IPS DF 6.9 (cell line): Measurements from ENCODE around the gene COG5.

Experiments
- DNase-seq: peaks from one replicate; pipeline ENCODE4 v3.0.0-alpha.2; 2013; ENCODE audit warnings: low read depth, low spot score
- H3K27ac ChIP-seq: one replicate; pipeline ENCODE4 v1.5.1; 2013; ENCODE audit warnings: low read length, control low read depth
- H3K27me3 ChIP-seq: 2 replicates; pipeline ENCODE4 v1.6.1; 2013; ENCODE audit warnings: mild to moderate bottlenecking, low read length; ENCODE audit not compliant: control insufficient read depth, insufficient read depth
- H3K36me3 ChIP-seq: 2 replicates; pipeline ENCODE4 v1.6.1; 2013; ENCODE audit warnings: low read length; ENCODE audit not compliant: control insufficient read depth, insufficient read depth
- H3K4me1 ChIP-seq: 2 replicates; pipeline ENCODE4 v1.6.1; 2013; ENCODE audit warnings: low read length; ENCODE audit not compliant: control insufficient read depth, insufficient read depth
- H3K4me3 ChIP-seq: 2 replicates; pipeline ENCODE4 v1.5.1; 2013; ENCODE audit warnings: mild to moderate bottlenecking, low read length
- H3K9me3 ChIP-seq: 2 replicates; pipeline ENCODE4 v1.6.1; 2013; ENCODE audit warnings: low read length, inconsistent platforms; ENCODE audit not compliant: control insufficient read depth, insufficient read depth
- WGBS: extraction: QIAGEN DNeasy Blood & Tissue Kit; methylation state at CpG from one replicate; pipeline ENCODE4 v1.1.7; 2013; ENCODE audit warnings: mixed read lengths, missing lambda C conversion rate; ENCODE audit not compliant: insufficient read length, insufficient coverage; 5-methylcytosine and 5-hydroxymethylcytosine counted together

Gene COG5

DNA sequence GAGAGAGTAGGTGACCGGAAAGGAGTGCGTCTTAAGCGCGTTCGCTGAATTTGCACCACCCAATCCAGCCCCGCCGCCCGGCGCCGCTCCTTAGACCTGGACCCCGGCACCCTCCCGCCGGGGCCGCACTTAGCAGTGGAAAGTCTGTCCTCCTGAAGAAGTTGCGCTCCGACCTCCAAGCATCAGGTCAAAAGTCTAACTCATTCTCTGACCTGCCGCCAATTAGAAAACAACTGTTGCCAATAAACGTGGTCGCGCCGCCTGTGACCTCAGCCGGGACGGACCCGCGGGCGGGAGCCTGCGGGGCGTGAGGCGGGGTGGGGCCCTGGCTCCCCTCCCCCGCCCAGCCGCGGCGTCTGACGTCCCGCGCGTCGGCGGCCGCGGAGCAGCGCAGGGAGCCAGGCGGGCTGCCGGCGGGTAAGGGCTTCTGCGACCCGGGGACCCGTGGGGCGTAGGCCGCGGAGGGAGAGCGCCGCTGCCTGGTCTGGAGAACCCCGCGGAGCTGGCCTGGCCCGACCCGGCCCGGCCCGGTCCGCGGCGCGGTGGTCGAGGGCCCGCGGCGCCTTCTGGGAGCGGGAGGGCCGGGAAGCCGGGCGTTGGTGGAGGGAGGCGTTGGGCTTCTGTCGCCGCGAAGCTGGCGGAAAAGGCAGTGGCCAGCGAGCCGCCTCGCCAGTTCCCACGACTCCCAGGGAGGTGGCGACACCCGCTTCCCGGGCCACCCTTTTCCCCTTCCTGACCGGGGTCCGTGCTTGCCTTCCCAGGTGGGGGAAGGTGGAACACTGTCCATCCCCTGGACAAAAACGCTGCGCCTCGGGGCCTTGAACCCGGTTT is 16.4 kb upstream of the COG5 start, which contains the start of gene BCAP29:
TSS of gene BCAP29 (plus strand) at position 362 of the 831 bp plus-strand sequence. CDS start 527 bp downstream, outside the sequence.
- no CpG with 5 or more reads among the region's 89 CpGs for WGBS
- DNase-seq = peak; percentile 18
- H3K36me3 ChIP-seq = no peaks in the 10 kb centered on the region

DNA sequence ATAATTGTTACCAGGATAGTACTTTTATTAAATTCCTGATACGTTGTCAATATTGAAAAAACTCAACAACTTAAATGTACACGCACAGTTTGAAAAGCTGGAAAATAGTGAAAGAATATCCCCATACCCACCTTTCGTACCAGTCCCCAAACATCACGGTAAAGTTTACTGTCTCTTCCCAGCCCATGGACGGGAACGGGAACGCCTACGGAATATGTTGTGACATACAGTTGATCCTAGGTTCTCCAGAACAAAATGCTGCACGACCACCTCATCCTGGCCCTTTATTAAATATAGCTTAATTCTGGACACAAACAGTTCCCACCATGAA is 15.8 kb upstream of the COG5 start:
- Histone ChIP-seq H3K4me3 (peak overlapping the region; percentile 95; the same call in 1 of the 2 replicates), H3K9me3 (no peaks in the 10 kb centered on the region), H3K27me3 (no peaks in the 10 kb centered on the region), H3K36me3 (no peaks in the 10 kb centered on the region), H3K4me1 (no peaks in the 10 kb centered on the region), H3K27ac (no peak overlapping the region)
- no peak for DNase-seq
- WGBS = no CpG with 5 or more reads among the region's 9 CpGs

More for the DNA sequence above, 16.4 kb upstream of the COG5 start, which contains the start of gene BCAP29:
- H3K27me3 ChIP-seq = no peaks in the 10 kb centered on the region
- no peaks in the 10 kb centered on the region for H3K4me1 ChIP-seq
- H3K9me3 ChIP-seq = no peaks in the 10 kb centered on the region
- no peak within 1 kb of the TSS for H3K27ac ChIP-seq
- peak within 1 kb of the TSS; percentile 95 for H3K4me3 ChIP-seq

- Histone ChIP-seq H3K9me3 (no peaks in the 10 kb centered on the region), H3K36me3 (no peaks in the 10 kb centered on the region; the same call in 1 of the 2 replicates), H3K4me3 (no peak overlapping the region), H3K27ac (no peak overlapping the region), H3K27me3 (no peaks in the 10 kb centered on the region), H3K4me1 (no peaks in the 10 kb centered on the region)
- WGBS = 100% methylated on average over 1 of the region's 4 CpGs
- no peak for DNase-seq
These were observed 9.8 kb upstream of the COG5 start for GRCh38 chr7:107573537-107573936.

DNA sequence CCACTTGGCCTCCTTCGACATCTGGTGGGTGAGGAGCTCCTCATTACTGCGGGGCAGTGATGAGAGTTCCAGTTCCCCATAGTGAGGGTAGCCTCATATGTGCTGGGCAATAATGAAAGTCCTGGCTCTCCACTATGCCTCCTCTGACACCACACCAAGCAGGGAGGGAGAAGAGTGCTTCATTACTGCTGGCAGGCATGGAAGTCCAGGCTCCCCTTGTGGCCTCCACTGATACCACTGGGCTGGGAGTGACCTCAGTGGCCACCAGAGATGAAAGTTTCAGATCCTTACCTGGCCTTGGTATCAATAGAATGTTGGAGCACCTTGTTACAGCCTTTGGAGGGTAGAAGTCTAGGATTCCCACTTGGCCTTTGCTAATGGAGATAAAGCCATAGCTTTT is 6.6 kb upstream of the COG5 start:
- Histone ChIP-seq H3K4me3 (no peak overlapping the region), H3K9me3 (no peaks in the 10 kb centered on the region), H3K27me3 (no peaks in the 10 kb centered on the region), H3K4me1 (no peaks in the 10 kb centered on the region), H3K36me3 (no peaks in the 10 kb centered on the region; the same call in 1 of the 2 replicates), H3K27ac (no peak overlapping the region)
- DNase-seq = no peak
- no CpG with 5 or more reads among the region's 2 CpGs for WGBS

- no peaks in the 10 kb centered on the region for H3K4me1 ChIP-seq
- no peak overlapping the region for H3K27ac ChIP-seq
- no CpG with 5 or more reads among the region's 9 CpGs for WGBS
- H3K27me3 ChIP-seq = no peaks in the 10 kb centered on the region
- DNase-seq = no peak
- H3K36me3 ChIP-seq = no peaks in the 10 kb centered on the region; the same call in 1 of the 2 replicates
- H3K9me3 ChIP-seq = no peaks in the 10 kb centered on the region
- peak overlapping the region; percentile 92; the same call in 1 of the 2 replicates for H3K4me3 ChIP-seq
These were observed 1.0 kb upstream of the COG5 start for GRCh38 chr7:107564553-107565298.

GRCh38 chr7:107563081-107563774 is 492 bp downstream of the COG5 start:
- Histone ChIP-seq H3K9me3 (no peaks in the 10 kb centered on the region), H3K4me1 (no peaks in the 10 kb centered on the region), H3K36me3 (no peaks in the 10 kb centered on the region), H3K27me3 (no peaks in the 10 kb centered on the region), H3K27ac (no peak overlapping the region), H3K4me3 (peak overlapping the region; percentile 92)
- no CpG with 5 or more reads among the region's 21 CpGs for WGBS
- no peak for DNase-seq

DNA sequence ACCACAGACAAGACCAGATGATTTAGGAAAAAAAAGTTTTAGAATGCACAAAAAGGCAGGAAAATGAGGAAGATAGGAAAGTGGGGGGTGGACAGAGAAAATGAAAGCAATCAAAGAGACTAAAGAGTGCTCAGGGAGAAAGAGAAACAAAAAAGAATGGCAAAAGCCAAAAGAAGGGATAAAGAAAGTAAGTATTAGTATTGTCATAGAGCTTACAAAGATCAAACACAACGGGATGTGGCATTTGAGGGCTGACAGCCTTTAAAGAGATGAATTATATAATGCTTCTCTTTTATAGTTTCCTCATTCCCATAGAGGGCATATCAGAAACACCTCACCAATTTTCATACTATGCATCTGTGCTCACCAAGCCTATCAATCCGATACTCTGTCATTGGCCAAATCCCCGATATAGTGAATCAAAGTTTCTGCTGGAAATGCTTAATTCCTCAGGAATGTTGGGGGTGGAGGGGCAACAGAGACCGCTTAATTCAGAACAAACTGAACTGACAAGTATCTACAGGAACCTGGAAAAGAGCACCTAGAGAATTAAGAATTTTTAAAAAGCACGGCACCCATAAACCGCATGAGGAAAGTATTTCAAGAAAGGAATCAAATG is 2.7 kb downstream of the COG5 start:
- H3K4me1 ChIP-seq = no peaks in the 10 kb centered on the region

GRCh38 chr7:107559864-107560263 is 3.9 kb downstream of the COG5 start:
- Histone ChIP-seq H3K36me3 (no peaks in the 10 kb centered on the region), H3K4me3 (no peak overlapping the region), H3K27ac (no peak overlapping the region), H3K27me3 (no peaks in the 10 kb centered on the region), H3K4me1 (no peaks in the 10 kb centered on the region), H3K9me3 (no peaks in the 10 kb centered on the region)
- no peak for DNase-seq
- no CpG with 5 or more reads among the region's 2 CpGs for WGBS

More for the DNA sequence above, 2.7 kb downstream of the COG5 start:
- no peak overlapping the region for H3K4me3 ChIP-seq
- DNase-seq = no peak
- no peaks in the 10 kb centered on the region for H3K9me3 ChIP-seq
- WGBS = no CpG with 5 or more reads among the region's 6 CpGs
- no peak overlapping the region for H3K27ac ChIP-seq
- no peaks in the 10 kb centered on the region for H3K36me3 ChIP-seq
- no peaks in the 10 kb centered on the region for H3K27me3 ChIP-seq

GRCh38 chr7:107555893-107556292 is 7.8 kb downstream of the COG5 start:
- H3K4me3 ChIP-seq = no peak overlapping the region
- no CpG with 5 or more reads among the region's 3 CpGs for WGBS
- no peaks in the 10 kb centered on the region for H3K27me3 ChIP-seq
- H3K27ac ChIP-seq = no peak overlapping the region
- H3K9me3 ChIP-seq = no peaks in the 10 kb centered on the region
- no peaks in the 10 kb centered on the region; the same call in 1 of the 2 replicates for H3K36me3 ChIP-seq
- no peaks in the 10 kb centered on the region for H3K4me1 ChIP-seq
- DNase-seq = no peak

DNA sequence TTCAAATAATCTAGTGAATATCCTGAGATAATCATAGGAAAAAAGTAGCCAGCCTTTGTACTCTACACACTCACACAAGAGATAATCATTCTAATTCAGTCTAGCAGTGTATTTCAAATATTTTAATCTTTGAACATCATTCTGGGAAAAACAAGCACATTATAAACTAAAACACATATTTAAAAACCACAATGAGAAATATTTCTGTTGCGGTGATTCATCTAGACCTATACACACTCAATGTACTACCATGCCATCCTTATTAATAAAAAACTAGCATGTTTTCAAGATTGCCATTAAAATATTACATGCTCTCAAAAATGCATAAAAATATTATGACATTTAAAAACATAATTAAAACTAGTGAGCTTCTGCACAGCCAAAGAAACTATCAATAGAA is 11.8 kb downstream of the COG5 start:
- WGBS = 100% methylated on average over 1 of the region's 1 CpG
- no peak overlapping the region for H3K27ac ChIP-seq

More for the DNA sequence above, 11.8 kb downstream of the COG5 start:
- Histone ChIP-seq H3K27me3 (no peaks in the 10 kb centered on the region), H3K4me1 (no peaks in the 10 kb centered on the region), H3K4me3 (no peak overlapping the region), H3K9me3 (no peaks in the 10 kb centered on the region), H3K36me3 (no peaks in the 10 kb centered on the region; the same call in 1 of the 2 replicates)
- no peak for DNase-seq
